Heart right ventricle (tissue), 16 donors: ENCODE measurements around the gene DPF1. TPM values are rescaled to one million over a fixed set of nuclear protein-coding genes. Genes with fewer than 3 reads are reported as not detected.
"Not testable (repeated sequence)": the region's sequence is repeated elsewhere in the genome, so short reads cannot be mapped to it uniquely, and the experiment has no call there.

Experiments used
- ATAC-seq, 8 donors: fragments of 200-7000 bp; cut with Tn5 transposase; one replicate each; pipeline ENCODE4 v1.9.1; 2020; ENCODE audit warnings: mild to moderate bottlenecking in 8 of 8, moderate library complexity in 8 of 8, moderate number of reproducible peaks in 1 of 8
- DNase-seq, 2 donors: peaks; one replicate each; pipeline ENCODE4 v3.0.0-alpha.2; 2020
- H3K27ac ChIP-seq, 10 donors: fragments of 200-600 bp; sonication (generic) in 2 of 10; one replicate each; pipeline versions ENCODE4 v1.5.0 to v1.8.0; 2020 to 2022; ENCODE audit warnings: mild to moderate bottlenecking in 3 of 10
- H3K27me3 ChIP-seq, 7 donors: fragments of 200-600 bp; one replicate each; pipeline ENCODE4 v1.8.0; 2021 to 2022; ENCODE audit warnings: mild to moderate bottlenecking in 2 of 7
- H3K36me3 ChIP-seq, 9 donors: fragments of 200-600 bp; sonication (generic) in 1 of 9; one replicate each; pipeline versions ENCODE4 v1.5.0 to v1.8.0; 2020 to 2022; ENCODE audit warnings: mild to moderate bottlenecking in 2 of 9
- H3K4me1 ChIP-seq, 9 donors: fragments of 200-600 bp; sonication (generic) in 1 of 9; one replicate each; pipeline versions ENCODE4 v1.5.0 to v1.8.0; 2020 to 2022; ENCODE audit warnings: mild to moderate bottlenecking in 4 of 9
- H3K4me3 ChIP-seq, 10 donors: fragments of 200-600 bp; sonication (generic) in 2 of 10; one replicate each; pipeline versions ENCODE4 v1.5.0 to v1.8.0; 2020 to 2022; ENCODE audit warnings: mild to moderate bottlenecking in 7 of 10, moderate library complexity in 2 of 10
- H3K9me3 ChIP-seq, 11 donors: fragments of 200-600 bp in 10 of 11; sonication (generic) in 2 of 11; one replicate each; pipeline versions ENCODE4 v1.5.0 to v1.8.0; 2013 to 2022; ENCODE audit warnings: mild to moderate bottlenecking in 2 of 11, control low read depth in 1 of 11, moderate library complexity in 1 of 11
- CTCF ChIP-seq, 9 donors: fragments of 200-600 bp; sonication (generic) in 2 of 9; IDR thresholded peaks; one replicate each; pipeline versions ENCODE4 v1.5.0 to v1.8.0; 2021 to 2022; ENCODE audit warnings: antibody characterized with exemption in 9 of 9, mild to moderate bottlenecking in 5 of 9, moderate library complexity in 1 of 9
- WGBS, 2 donors: extraction: QIAGEN DNeasy Blood & Tissue Kit; methylation state at CpG; one replicate each; pipeline ENCODE4 v1.1.7; 2013; ENCODE audit warnings: inconsistent platforms in 1 of 2; 5-methylcytosine and 5-hydroxymethylcytosine counted together
- intact Hi-C, 10 donors: fragments of 100-400 bp; cut with DNase I; formaldehyde crosslinking; loops; one replicate each; pipeline versions ENCODE4 v1.11.1 to v1.14.2; 2022
- polyA plus RNA-seq, 2 donors: library from polyadenylated mRNA; stranded (reverse); fragments of 200-250 nt; gene quantifications; one replicate each; pipeline ENCODE4 v1.2.3, GENCODE V29; 2013
- total RNA-seq, 10 donors: library from RNA; stranded (reverse); fragmentation: NEBNext Ultra II Directional in 3 of 10; extraction: Animal tissue kit (Norgen Biotek cat#: 25700) in 3 of 10; gene quantifications; one replicate each; pipeline versions ENCODE4 v1.2.1 to v1.2.4, GENCODE V29; 2021 to 2023
- donor health status: Arrhythmogenic right ventricular cardiomyopathy.
- donor health status: ischemic (EF 13 %, LVEDD 7.1; RV severe dilation, severe dysfunction).
- donor health status: healthy with polysubstance abuse.
- donor health status: DM: no; HTN: yes; CAD: no.
- donor health status: DM: no; HTN: no; CAD: no.
- donor health status: ischemic (EF 25% LVEDD 6.9; RV normal size, moderate dysfunction).
- donor health status: ischemic (EF 25% LVEDD 5.7; RV mildly dilated, moderate dysfunction).
- donor health status: healthy.
- donor health status: DM: yes; HTN: yes; CAD: no.
- donor health status: Ischemic cardiomyopathy.
- donor health status: ischemic (EF 35%, LVEDD 5.7; RV mildly dilated, moderate dysfunction).
- donor health status: nonischemic (EF 11% LVEDD 7.7; RV severe dilation, severe dysfunction).
- donor health status: DM: yes; HTN: yes; CAD: no.
- donor health status: PGD.
- donor health status: ischemic (EF 29% LVEDD 5.4; RV normal size, mild dysfunction).
- donor health status: nonischemic (EF 23%, LVEDD 6.1; RV moderate dilation, normal function).

DPF1 gene
- total and polyA plus RNA-seq, 12 donors = 0.09 to 0.72 (median 0.29) TPM; not detected in 5

- H3K9me3 ChIP-seq = no peaks in the 10 kb centered on the region
- DNase-seq (no peak), ATAC-seq (no peak)
- no peaks in the 10 kb centered on the region for H3K36me3 ChIP-seq
- no peak for TF ChIP-seq CTCF (IDR thresholded peaks at IDR 0.05)
- H3K27me3 ChIP-seq = peaks cover 11 to 94% (median 73%) of the 10 kb centered on the region in 7 donors
- peaks cover 3 to 27% (median 23%) of the 10 kb centered on the region in 9 donors for H3K4me1 ChIP-seq
- WGBS, 2 donors = 66 to 76% methylated on average over 11 of the region's 11 CpGs
- no peak overlapping the region for H3K27ac ChIP-seq
- intact Hi-C loops = loop anchor here in 5 of 10 donors (2.0 to 10.0 kb wide), 4 partner anchors 83 to 325 kb away; partner anchors contain the start of genes SIPA1L3 (in 2 of the 5) and WDR87 (in 2 of the 5)
- H3K4me3 ChIP-seq = no peak overlapping the region
Measured at GRCh38 chr19:38227287-38228004, 3.4 kb upstream of the DPF1 start.

- H3K36me3 ChIP-seq, H3K4me3 ChIP-seq, ATAC-seq, H3K9me3 ChIP-seq, DNase-seq, H3K27ac ChIP-seq: not testable (repeated sequence)
- intact Hi-C loops = loop anchor here in 6 of 10 donors (5.0 to 10.0 kb wide), 3 partner anchors 80 to 323 kb away; partner anchors contain the start of genes SIPA1L3 (in 2 of the 6) and WDR87 (in 2 of the 6)
- H3K27me3 ChIP-seq = peaks cover 13 to 90% (median 84%) of the 10 kb centered on the region in 7 donors
- peaks cover 3 to 27% (median 23%) of the 10 kb centered on the region in 9 donors for H3K4me1 ChIP-seq
- WGBS, 2 donors = 90 to 93% methylated on average over 6 of the region's 6 CpGs
Measured at GRCh38 chr19:38224863-38225218, 819 bp upstream of the DPF1 start.

GRCh38 chr19:38223617-38224013, 407 bp downstream of the DPF1 start:
- no peak for DNase-seq
- no peak overlapping the region for H3K27ac ChIP-seq
- no peaks in the 10 kb centered on the region for H3K9me3 ChIP-seq
- peak overlapping the region in 9 of 10 donors; percentile 29 to 55 (median 50) for H3K4me3 ChIP-seq
- TF ChIP-seq CTCF (IDR thresholded peaks at IDR 0.05) = no peak
- H3K36me3 ChIP-seq = no peaks in the 10 kb centered on the region
- intact Hi-C loops = loop anchor here in 5 of 10 donors (5.0 to 10.0 kb wide), 3 partner anchors 79 to 321 kb away; partner anchors contain the start of genes SIPA1L3 (in 2 of the 5) and WDR87 (in 2 of the 5)
- WGBS, 2 donors = 10 to 11% methylated on average over 13 of the region's 13 CpGs
- no peak for ATAC-seq
- H3K27me3 ChIP-seq = peaks cover 13 to 86% (median 79%) of the 10 kb centered on the region in 7 donors
- H3K4me1 ChIP-seq = peaks cover 0 to 20% (median 16%) of the 10 kb centered on the region in 9 donors

GRCh38 chr19:38223119-38223523, 901 bp downstream of the DPF1 start:
- TF ChIP-seq CTCF (IDR thresholded peaks at IDR 0.05) = no peak
- intact Hi-C loops = loop anchor here in 5 of 10 donors (5.0 to 10.0 kb wide), 3 partner anchors 78 to 321 kb away; partner anchors contain the start of genes SIPA1L3 (in 2 of the 5) and WDR87 (in 2 of the 5)
- Histone ChIP-seq H3K27ac (no peak overlapping the region), H3K27me3 (peaks cover 13 to 86% (median 74%) of the 10 kb centered on the region in 7 donors), H3K36me3 (no peaks in the 10 kb centered on the region), H3K4me1 (peaks cover 0 to 15% (median 11%) of the 10 kb centered on the region in 9 donors), H3K9me3 (no peaks in the 10 kb centered on the region), H3K4me3 (peak overlapping the region in 1 of 10 donors; percentile 55)
- ATAC-seq (no peak), DNase-seq (no peak)
- 91 to 99% methylated on average over 3 of the region's 3 CpGs for WGBS, 2 donors
